Measurements from ENCODE around the gene TMEM250.
A peak's percentile ranks its signal among the peaks of the same experiment; 100 is the strongest.

Gene TMEM250

DNA sequence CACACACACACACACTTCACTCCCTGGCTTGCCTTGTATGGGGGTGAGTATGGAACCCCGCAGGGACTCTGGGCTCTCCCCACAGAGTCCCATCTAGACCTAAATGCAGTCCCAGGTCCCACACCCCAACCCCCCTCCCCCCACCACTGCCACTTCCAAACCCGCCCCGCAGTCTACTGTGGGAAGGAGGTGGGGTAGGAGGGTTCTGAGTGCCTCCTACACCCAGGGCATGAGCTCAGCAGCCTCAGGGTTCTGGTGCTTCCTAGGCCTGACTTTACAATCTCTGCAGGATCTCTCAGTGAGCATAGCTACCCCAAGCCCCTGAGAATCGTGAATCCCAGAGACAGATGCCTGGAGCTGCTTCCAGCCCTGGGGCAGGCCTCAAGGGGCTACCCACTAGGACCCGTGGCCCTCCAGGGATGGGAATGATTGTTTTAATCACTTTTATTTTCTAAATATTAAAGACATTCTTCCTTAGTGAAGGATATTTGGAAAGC lies 22.1 kb downstream of the TMEM250 start:
- no peak for DNase-seq (ENCODE audit: low read depth, low spot score)
- in situ Hi-C loops (cut with HindIII; ENCODE audit: low sequenced_read_pairs), result no loop called here
- TF ChIP-seq, protein P1, sequence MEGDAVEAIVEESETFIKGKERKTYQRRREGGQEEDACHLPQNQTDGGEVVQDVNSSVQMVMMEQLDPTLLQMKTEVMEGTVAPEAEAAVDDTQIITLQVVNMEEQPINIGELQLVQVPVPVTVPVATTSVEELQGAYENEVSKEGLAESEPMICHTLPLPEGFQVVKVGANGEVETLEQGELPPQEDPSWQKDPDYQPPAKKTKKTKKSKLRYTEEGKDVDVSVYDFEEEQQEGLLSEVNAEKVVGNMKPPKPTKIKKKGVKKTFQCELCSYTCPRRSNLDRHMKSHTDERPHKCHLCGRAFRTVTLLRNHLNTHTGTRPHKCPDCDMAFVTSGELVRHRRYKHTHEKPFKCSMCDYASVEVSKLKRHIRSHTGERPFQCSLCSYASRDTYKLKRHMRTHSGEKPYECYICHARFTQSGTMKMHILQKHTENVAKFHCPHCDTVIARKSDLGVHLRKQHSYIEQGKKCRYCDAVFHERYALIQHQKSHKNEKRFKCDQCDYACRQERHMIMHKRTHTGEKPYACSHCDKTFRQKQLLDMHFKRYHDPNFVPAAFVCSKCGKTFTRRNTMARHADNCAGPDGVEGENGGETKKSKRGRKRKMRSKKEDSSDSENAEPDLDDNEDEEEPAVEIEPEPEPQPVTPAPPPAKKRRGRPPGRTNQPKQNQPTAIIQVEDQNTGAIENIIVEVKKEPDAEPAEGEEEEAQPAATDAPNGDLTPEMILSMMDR (IDR thresholded peaks at IDR 0.05; ENCODE audit: low read depth, low read length), result no peak
- H3K4me3 ChIP-seq (ENCODE audit: low read depth, low read length), result no peak overlapping the region

GRCh38 chr9:136095070-136096058 lies 23.3 kb downstream of the TMEM250 start, which contains the start of gene NACC2:
TSS of gene NACC2 (minus strand) at chr9:136095289. CDS start at chr9:136050521, 44,768 bp downstream.
- DNase-seq (ENCODE audit: low read depth, low spot score), result peak; percentile 53
- in situ Hi-C loops (cut with HindIII; ENCODE audit: low sequenced_read_pairs), result no loop called here
- TF ChIP-seq, protein P1 (IDR thresholded peaks at IDR 0.05; ENCODE audit: low read depth, low read length), result no peak
- H3K4me3 ChIP-seq (ENCODE audit: low read depth, low read length), result peak within 1 kb of the TSS; percentile 61

DNA sequence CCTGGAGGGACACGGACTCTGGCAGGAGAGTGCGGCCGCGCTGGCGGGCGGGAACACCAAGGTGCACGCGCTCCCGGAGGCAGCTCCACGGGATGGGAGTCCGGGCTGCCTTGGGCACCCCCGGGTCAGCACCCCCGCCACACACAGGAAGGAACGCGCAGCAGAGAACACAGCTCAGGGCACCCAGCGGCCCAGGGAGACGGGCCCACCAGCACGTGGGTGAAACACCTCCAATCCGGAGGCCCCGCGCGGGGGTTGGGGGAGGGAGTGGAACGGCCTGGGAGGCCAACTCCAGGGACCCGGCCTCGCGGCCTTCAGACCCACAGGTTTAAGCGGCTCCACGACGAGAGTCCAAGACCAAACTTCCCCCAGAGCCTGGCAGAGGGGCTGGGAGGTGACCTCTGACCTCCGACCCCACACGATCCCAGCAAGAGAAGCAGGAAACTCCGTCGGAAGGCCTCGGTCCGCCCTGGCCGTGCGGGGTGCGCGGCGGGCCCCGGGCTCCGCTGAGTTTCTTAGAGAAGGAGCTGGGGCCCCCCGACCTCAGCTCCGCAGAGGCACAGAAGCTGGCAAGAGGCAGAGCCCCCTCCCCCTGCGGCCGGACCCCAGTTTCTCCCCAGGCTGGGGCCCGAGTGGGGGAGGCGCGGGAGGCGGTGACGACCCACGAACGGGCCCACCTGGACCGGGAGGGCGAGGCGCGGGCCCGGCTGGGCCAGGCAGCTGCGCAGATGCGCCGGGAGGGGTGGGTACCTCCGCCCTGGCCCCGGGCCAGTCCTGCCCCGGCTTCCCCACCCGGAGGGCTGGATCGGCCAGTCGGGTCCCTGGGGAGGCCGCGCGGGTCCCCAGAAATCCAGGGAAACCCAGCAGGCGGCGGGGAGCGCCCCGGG lies 24.4 kb downstream of the TMEM250 start:
- peak; percentile 42 for DNase-seq (ENCODE audit: low read depth, low spot score)
- in situ Hi-C loops (cut with HindIII; ENCODE audit: low sequenced_read_pairs), result no loop called here
- H3K4me3 ChIP-seq (ENCODE audit: low read depth, low read length), result peak overlapping the region; percentile 61
- TF ChIP-seq, protein P1 (IDR thresholded peaks at IDR 0.05; ENCODE audit: low read depth, low read length), result no peak

- peak overlapping the region; percentile 61 for H3K4me3 ChIP-seq (ENCODE audit: low read depth, low read length)
- TF ChIP-seq, protein P1 (IDR thresholded peaks at IDR 0.05; ENCODE audit: low read depth, low read length), result no peak
- in situ Hi-C loops (cut with HindIII; ENCODE audit: low sequenced_read_pairs), result no loop called here
- DNase-seq (ENCODE audit: low read depth, low spot score), result no peak
These were observed 25.2 kb downstream of the TMEM250 start for GRCh38 chr9:136093346-136093986.

DNA sequence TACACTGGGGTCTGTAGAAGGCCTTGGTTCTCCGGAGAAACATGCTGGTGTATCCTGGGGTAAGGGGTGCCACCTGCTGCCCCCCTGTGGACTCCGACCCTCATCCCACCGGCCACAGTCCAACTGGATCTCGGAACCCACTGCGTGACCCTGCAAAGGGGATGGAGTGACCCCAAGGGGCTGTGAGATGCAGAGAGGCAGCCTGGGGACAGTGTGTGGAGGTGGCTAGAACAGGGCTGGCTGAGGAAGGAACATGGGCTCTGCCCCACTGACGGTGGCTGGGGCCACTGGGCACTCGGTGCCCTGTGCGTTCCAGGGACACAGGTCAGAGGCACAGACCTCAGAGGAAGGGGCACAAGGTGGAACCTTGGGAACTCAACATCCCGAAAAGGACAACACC lies 25.9 kb downstream of the TMEM250 start:
- DNase-seq (ENCODE audit: low read depth, low spot score), result no peak
- no peak overlapping the region for H3K4me3 ChIP-seq (ENCODE audit: low read depth, low read length)
- TF ChIP-seq, protein P1 (IDR thresholded peaks at IDR 0.05; ENCODE audit: low read depth, low read length), result no peak
- in situ Hi-C loops (cut with HindIII; ENCODE audit: low sequenced_read_pairs), result no loop called here

GRCh38 chr9:136092353-136092650 lies 26.4 kb downstream of the TMEM250 start:
- no peak overlapping the region for H3K4me3 ChIP-seq (ENCODE audit: low read depth, low read length)
- TF ChIP-seq, protein P1 (IDR thresholded peaks at IDR 0.05; ENCODE audit: low read depth, low read length), result no peak
- no peak for DNase-seq (ENCODE audit: low read depth, low spot score)
- in situ Hi-C loops (cut with HindIII; ENCODE audit: low sequenced_read_pairs), result no loop called here

Measured in astrocyte of the spinal cord (primary cell).